NCI-H345 treated with DMSO at 0.1 percent for 48 hours (cell line): ENCODE data around the gene BCL6.

Experiments
- DNase-seq: peaks from one replicate; lab custom pipeline; 2025; ENCODE audit not compliant: unreplicated experiment; lab: John Stamatoyannopoulos, UW

BCL6 gene

DNA sequence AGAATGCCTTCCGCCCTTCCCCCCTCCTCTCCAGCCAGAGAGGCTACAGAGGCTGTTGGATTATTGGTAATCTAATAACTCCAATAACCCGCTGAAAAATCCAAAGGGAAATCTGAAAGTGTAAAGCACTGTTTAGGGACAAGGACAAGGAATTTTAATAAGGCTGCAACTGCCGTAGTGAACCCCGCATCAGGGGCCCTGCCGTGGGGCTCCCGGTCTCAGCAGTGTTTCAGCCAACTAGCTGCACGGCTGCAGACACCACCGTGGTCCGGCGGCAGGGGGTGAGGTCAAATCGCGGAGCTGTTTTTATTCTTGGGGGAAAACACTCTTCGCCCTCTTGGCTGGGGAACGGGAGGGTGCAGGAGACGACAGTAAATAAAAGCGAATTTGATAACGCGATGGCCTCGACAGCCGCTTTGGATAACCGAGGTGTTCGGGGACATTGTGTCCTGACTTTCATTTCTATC is 6.1 kb downstream of the BCL6 start:
- DNase-seq = peak; percentile 75

DNA sequence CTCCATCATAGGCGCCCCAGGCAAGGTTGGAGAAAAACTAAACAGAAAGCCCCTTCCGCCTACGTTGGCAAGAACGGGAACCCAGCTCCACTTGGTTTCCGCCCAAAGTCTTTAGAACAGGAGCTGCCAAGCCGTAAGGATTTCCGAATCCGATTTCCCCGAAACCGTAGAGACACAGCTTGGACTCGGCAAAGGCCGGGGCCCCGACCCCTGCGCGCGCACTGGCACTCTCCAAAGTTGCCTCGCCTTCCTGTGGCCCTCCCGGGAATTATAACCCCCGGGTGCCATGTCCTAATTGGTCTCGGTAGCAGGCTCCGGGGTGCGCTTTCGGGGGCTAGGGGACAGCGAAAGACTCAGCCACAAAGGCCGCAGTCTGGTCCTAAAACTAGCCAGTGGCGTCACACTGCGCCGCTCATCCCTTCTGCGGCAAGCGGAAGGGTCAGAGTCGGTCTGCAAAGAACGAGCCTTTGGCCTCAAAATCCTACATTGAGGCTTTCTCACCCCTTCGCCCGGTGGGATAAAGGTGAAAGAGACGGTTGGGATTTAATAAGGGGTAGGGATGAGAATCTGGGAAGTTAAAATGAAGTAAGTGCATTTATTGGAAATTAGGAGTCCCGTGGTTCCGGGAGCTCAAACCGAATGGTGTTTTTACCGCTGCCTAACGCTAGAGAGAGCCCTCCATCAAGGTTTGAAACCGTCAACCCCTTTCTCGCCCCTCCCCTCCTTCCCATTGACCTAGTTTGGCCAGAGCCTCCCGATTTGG is 6.8 kb downstream of the BCL6 start:
- DNase-seq = peak; percentile 96

- no peak for DNase-seq
Measured at GRCh38 chr3:187738071-187738330, 7.3 kb downstream of the BCL6 start.

DNA sequence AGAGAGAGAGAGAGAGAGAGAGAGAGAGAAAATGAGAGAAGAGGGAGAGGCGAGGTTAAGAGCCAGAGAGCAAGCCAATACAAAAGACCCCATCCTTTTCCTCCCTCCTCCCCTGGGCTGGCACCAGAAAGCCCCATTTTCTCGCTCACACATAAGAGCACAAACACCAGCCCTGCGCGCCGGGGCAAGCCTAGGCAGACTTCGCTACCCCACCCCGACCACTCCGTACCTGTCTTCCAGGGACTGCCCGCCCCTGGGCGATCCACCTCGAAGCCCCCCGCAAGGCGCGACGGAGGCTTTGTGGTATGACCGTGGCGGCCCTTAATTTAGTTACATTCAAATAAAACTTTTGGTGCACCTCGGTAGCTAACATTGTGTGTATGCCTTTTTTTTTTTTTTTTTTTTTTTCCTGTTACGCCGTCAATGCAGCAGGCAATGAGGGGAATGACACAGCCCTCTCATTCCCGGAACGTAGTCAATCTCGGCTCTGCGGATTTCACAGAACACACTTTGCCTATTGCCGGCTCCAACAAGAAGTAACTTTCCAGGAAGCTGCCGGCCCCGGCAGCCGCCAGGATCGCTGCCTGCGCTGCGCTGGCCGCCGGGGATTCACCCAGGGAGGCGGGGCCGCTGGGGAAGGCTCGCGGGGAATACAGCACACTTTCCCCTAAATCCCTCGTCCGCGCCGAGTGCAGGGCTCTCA is 7.7 kb downstream of the BCL6 start:
- DNase-seq = peak; percentile 44

- no peak for DNase-seq
Measured at GRCh38 chr3:187737006-187737367, 8.3 kb downstream of the BCL6 start.

GRCh38 chr3:187736418-187736871 is 8.8 kb downstream of the BCL6 start:
- DNase-seq = no peak

DNA sequence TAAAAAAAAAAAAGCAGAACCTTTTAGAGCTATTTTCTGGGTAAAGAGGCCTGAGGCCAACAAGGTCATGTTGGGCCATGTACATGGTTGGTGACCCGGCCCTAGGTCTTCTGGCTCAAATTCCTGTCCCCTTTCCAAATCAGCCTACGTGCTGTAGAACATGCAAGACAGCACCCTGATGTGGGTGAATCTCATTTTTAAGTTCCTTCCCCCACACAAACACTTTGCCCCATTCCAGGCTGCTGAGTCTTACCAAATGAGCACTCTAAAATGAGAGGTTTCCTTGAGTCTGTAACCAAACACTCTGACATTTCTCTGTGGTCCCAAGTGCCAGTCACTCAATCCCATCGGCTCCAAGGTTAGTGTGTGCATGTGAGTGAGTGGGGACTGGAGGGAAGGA is 9.4 kb downstream of the BCL6 start:
- DNase-seq = no peak

DNA sequence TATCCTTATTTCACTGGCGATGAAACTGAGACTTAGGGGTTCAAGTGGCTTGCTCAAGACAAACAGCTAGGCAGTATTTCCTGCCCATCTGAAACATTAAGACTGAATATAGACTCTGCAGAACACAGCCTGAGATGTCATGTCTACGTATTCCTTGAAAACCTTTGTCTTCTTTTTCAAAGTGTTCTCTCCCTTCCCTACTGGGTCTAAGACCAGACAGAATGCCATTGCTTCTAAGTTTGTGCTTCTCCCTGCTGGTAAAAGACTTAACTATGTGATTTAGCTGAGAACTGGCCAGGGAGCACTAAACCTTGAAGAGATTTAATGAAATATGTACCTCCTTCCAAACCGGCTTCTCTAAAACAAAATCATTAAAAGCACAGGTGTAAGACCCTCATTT is 9.9 kb downstream of the BCL6 start:
- no peak for DNase-seq

- DNase-seq = no peak
Measured at GRCh38 chr3:187734841-187735240, 10.4 kb downstream of the BCL6 start.

DNA sequence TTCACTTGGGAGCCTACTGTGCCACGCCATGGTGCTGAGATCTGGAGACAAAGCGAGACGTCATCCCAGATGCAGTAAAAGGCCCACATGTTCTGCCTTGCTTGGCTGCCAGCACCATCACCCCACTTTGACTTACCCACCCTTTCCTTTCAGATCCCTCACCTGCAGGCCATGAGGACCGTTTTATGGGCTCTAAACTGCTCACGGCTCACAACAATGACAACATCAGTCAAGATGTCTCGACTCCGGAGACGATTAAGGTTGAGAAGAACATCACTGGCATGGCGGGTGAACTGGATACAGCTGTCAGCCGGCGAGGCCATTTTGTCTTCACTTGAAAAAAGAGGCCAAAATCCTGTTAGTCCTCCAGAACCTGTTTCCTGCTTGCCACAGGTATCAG is 11.9 kb downstream of the BCL6 start:
- no peak for DNase-seq

- no peak for DNase-seq
Measured at GRCh38 chr3:187729598-187729997, 15.7 kb downstream of the BCL6 start.

DNA sequence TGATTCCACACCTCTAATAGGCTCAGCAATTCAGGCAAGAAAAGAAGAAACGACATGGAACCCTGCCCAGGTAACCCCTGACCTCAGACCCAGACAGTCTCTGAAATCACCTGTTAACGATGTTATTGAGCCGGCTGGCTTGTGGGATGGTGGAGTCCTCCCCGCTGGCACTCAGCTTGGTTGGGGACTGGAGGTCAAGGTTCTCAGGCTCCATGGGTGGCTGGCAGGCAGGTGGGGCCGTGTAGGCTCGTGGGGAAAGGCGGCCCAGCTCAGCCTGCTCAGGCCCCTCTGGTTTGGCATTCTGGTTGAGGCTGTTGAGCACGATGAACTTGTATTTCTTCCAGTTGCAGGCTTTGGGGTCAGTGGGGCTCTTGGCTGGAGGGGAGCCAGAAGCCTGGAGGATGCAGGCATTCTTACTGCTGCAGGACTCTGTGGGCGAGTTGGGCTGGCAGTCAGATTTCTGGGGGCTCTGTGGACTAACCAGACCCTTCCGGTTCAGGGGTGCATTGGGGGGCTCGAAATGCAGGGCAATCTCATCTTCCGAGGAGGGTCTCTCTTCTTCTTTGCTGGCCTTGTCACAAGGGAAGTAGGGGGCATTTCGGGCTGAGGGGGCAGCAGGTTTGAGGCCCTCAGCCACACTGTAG is 16.2 kb downstream of the BCL6 start:
- DNase-seq = no peak

GRCh38 chr3:187728248-187728647 is 17.0 kb downstream of the BCL6 start:
- DNase-seq = no peak

- no peak for DNase-seq
Measured at GRCh38 chr3:187726564-187726963, 18.7 kb downstream of the BCL6 start.

DNA sequence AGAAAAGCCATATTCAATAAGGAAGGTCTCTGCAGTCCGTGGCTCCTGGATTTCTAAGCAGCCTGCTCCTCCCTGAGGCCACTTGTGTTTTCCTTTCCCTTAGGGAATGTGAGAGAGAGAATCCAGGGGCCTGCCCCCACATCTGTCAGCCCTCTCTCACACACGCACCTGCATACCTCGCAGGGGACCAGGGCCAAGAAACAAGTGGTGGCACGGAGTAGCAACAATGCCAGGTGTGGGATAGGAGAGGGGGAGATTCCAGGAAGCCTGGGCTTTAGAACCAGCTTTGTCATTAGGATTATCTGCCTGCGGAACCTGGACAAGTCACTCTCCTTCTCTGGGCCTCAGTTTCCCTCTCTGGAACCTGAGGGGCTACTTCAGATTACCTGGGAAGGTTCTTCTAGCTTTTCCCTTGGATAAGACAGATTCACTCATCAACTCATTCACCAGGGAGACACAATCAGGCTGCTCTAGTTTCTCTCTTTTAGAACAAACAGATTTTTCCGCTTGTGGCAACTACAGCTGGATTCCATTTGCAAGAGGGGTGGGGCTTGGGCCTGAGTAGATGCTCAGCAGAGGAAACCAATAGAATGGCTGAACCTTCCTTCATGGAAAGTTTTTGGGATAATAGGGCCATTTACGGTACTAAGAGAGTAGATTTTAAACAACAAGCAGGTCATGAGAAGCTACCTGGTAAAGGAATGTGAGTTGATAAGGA is 19.5 kb downstream of the BCL6 start:
- no peak for DNase-seq

DNA sequence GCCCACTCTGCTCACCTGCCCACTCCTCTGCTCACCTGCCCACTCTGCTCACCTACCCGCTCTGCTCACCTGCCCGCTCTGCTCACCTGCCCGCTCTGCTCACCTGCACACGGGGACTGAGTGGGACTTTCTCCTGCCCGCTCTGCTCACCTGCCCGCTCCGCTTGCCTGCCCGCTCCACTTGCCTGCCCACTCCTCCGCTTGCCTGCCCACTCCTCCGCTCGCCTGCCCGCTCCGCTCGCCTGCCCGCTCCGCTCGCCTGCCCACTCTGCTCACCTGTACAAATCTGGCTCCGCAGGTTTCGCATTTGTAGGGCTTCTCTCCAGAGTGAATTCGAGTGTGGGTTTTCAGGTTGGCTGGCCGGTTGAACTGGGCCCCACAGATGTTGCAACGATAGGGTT is 20.0 kb downstream of the BCL6 start:
- DNase-seq = no peak

- DNase-seq = no peak
Measured at GRCh38 chr3:187722206-187722612, 23.1 kb downstream of the BCL6 start.

DNA sequence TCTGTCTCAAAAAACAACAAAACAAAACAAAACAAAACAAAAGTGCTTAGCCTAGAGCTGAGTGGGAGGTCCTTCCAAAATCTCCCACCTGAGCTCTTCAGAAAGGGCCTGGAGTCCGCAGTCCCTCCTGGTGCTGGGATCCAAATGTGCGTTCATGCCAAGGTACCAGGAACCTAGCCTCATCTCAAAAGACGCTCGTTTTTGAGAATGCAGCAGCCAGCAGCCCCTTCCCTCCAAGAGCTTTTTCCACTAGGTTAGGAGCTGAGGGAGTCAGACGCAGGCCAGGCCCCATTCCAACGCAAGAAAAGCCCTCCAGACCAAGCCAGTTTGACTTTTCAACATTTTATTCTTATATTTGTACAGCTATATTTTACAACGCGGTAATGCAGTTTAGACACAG is 24.2 kb downstream of the BCL6 start:
- DNase-seq = no peak

DNA sequence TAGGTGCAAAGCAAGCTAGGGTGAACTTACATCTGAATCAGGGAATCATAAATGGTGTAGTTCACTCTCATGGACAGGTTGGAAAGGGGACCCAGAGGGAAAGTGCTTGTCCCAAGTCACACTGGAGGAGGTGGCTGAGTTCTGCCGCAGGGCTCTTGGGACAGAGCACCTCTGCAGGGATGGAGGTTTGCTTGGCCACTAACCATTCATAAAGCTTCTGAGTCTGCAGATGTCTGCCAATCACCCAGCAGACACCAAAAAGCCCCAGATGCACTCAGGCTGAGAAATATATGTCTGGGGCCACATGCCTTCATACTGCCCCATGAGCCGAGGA is 25.0 kb downstream of the BCL6 start:
- DNase-seq = no peak

GRCh38 chr3:187719628-187720336 is 25.5 kb downstream of the BCL6 start:
- no peak for DNase-seq

DNA sequence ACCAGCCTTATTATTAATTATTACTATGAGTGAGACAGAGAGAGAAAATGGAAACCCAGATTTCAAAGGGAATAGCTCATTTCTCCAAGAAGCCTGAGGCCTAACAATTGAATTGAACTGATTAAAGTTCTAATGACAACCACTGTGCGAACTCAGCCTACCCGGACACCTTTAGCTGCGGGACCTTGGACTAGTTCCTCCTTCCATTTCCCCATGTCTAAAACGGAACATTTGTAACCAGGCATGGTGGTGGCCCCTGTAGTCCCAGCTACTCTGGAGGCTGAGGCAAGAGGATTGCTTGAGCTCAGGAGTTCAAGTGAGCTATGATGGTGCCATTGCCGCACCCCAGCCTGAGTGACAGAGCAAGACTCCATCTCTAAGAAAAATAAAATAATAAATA is 26.5 kb downstream of the BCL6 start:
- DNase-seq = no peak
